ENCODE data around the gene ZC3HAV1.
"Not testable (repeated sequence)": the region's sequence is repeated elsewhere in the genome, so short reads cannot be mapped to it uniquely, and the experiment has no call there.

Gene ZC3HAV1

GRCh38 chr7:139084709-139085108 is 24.8 kb downstream of the ZC3HAV1 start:
- no peak for DNase-seq (ENCODE audit: low spot score)

- no peak for DNase-seq (ENCODE audit: low spot score)
Measured at GRCh38 chr7:139081584-139081983, 27.9 kb downstream of the ZC3HAV1 start.

- no peak for DNase-seq (ENCODE audit: low spot score)
Measured at GRCh38 chr7:139080905-139081304, 28.6 kb downstream of the ZC3HAV1 start.

GRCh38 chr7:139079861-139080260 is 29.7 kb downstream of the ZC3HAV1 start:
- no peak for DNase-seq (ENCODE audit: low spot score)

- DNase-seq (ENCODE audit: low spot score): no peak
Measured at GRCh38 chr7:139078911-139079310, 30.6 kb downstream of the ZC3HAV1 start.

GRCh38 chr7:139078399-139078798 is 31.1 kb downstream of the ZC3HAV1 start:
- no peak for DNase-seq (ENCODE audit: low spot score)

GRCh38 chr7:139077706-139078105 is 31.8 kb downstream of the ZC3HAV1 start:
- not testable (repeated sequence) for DNase-seq (ENCODE audit: low spot score)

- no peak for DNase-seq (ENCODE audit: low spot score)
Measured at GRCh38 chr7:139075871-139076686, 33.4 kb downstream of the ZC3HAV1 start.

GRCh38 chr7:139075031-139075652 is 34.4 kb downstream of the ZC3HAV1 start:
- peak; percentile 84 for DNase-seq (ENCODE audit: low spot score)

- no peak for DNase-seq (ENCODE audit: low spot score)
Measured at GRCh38 chr7:139072796-139073195, 36.7 kb downstream of the ZC3HAV1 start.

- no peak for DNase-seq (ENCODE audit: low spot score)
Measured at GRCh38 chr7:139071680-139072079, 37.8 kb downstream of the ZC3HAV1 start.

- DNase-seq (ENCODE audit: low spot score): no peak
Measured at GRCh38 chr7:139068544-139069399, 40.7 kb downstream of the ZC3HAV1 start.

GRCh38 chr7:139066315-139066714 is 43.2 kb downstream of the ZC3HAV1 start:
- no peak for DNase-seq (ENCODE audit: low spot score)

- no peak for DNase-seq (ENCODE audit: low spot score)
Measured at GRCh38 chr7:139065323-139065722, 44.2 kb downstream of the ZC3HAV1 start.

GRCh38 chr7:139061416-139061815 is 48.1 kb downstream of the ZC3HAV1 start:
- no peak for DNase-seq (ENCODE audit: low spot score)

- DNase-seq (ENCODE audit: low spot score): no peak
Measured at GRCh38 chr7:139060695-139061237, 48.8 kb downstream of the ZC3HAV1 start.

- DNase-seq (ENCODE audit: low spot score): no peak
Measured at GRCh38 chr7:139059905-139060304, 49.6 kb downstream of the ZC3HAV1 start.

GRCh38 chr7:139058943-139059342 is 50.6 kb downstream of the ZC3HAV1 start:
- no peak for DNase-seq (ENCODE audit: low spot score)

GRCh38 chr7:139055674-139056073 is 53.8 kb downstream of the ZC3HAV1 start:
- no peak for DNase-seq (ENCODE audit: low spot score)

- not testable (repeated sequence) for DNase-seq (ENCODE audit: low spot score)
Measured at GRCh38 chr7:139054656-139055055, 54.9 kb downstream of the ZC3HAV1 start.

GRCh38 chr7:139054101-139054500 is 55.4 kb downstream of the ZC3HAV1 start:
- DNase-seq (ENCODE audit: low spot score): no peak

- no peak for DNase-seq (ENCODE audit: low spot score)
Measured at GRCh38 chr7:139051655-139052054, 57.9 kb downstream of the ZC3HAV1 start.

Measured in activated CD4-positive, alpha-beta T cell treated with anti-CD3 and anti-CD28 coated beads, Interleukin-2, Interleukin-4, amounts not matched to agents 100 ng/mL and 50 ng/mL, durations not matched to agents 16 hours and 8 hours (primary cell).